GM13976 (cell line): Measurements from ENCODE around the gene KCTD11.
A peak's percentile ranks its signal among the peaks of the same experiment; 100 is the strongest.
"Not testable (repeated sequence)": the region's sequence is repeated elsewhere in the genome, so short reads cannot be mapped to it uniquely, and the experiment has no call there.

Experiments
- DNase-seq: peaks from one replicate; pipeline ENCODE4 v3.0.0; 2012; ENCODE audit warnings: low spot score
- in situ Hi-C: fragments of 300-500 bp; cut with MboI; formaldehyde crosslinking; loops from one replicate; pipeline ENCODE4 v1.12.0; 2022; ENCODE audit warnings: low sequenced_read_pairs, mixed read lengths, inconsistent platforms; ENCODE audit not compliant: unreplicated experiment
- TF ChIP-seq, protein P1 (sequence below): IDR thresholded peaks from 2 replicates; pipeline ENCODE4 v1.5.1; 2012; ENCODE audit warnings: borderline replicate concordance, mild to moderate bottlenecking; ENCODE audit not compliant: insufficient read depth; ENCODE audit errors: extremely low read depth, missing control alignments, control extremely low read depth

The KCTD11 gene

DNA sequence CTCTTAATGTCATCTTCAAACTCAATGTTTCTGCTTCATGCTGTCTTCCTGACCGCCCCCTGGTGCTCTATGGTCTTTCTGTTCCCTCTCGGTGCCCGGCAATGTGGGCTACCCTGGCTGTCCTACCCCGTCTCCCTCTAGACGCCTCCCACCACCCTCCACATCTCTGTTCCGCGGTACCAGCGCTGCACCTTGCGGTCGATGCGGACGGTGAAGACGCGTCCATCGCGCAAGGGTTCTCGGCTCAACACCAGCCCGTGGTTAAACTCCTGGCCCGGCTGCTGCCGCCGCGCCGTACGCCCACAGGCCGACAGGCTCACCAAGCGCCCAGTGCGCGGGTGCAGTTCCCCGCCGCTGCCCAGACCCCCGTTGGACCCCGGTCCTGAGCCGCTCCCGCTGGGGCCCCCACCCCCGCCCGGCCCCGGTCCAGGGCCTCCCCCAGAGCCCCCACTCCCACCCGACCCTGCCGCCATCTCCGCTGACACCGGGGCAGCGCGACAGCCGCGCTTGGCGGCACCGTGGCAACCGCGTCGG is 23.1 kb upstream of the KCTD11 start, which contains the start of gene NEURL4:
Gene NEURL4, minus strand, starts transcription at position 496 of the 534 bp plus-strand sequence. Its CDS starts 23 bp downstream, at position 473.
- DNase-seq: no peak
- in situ Hi-C loops: no loop called here
- TF ChIP-seq, protein P1, sequence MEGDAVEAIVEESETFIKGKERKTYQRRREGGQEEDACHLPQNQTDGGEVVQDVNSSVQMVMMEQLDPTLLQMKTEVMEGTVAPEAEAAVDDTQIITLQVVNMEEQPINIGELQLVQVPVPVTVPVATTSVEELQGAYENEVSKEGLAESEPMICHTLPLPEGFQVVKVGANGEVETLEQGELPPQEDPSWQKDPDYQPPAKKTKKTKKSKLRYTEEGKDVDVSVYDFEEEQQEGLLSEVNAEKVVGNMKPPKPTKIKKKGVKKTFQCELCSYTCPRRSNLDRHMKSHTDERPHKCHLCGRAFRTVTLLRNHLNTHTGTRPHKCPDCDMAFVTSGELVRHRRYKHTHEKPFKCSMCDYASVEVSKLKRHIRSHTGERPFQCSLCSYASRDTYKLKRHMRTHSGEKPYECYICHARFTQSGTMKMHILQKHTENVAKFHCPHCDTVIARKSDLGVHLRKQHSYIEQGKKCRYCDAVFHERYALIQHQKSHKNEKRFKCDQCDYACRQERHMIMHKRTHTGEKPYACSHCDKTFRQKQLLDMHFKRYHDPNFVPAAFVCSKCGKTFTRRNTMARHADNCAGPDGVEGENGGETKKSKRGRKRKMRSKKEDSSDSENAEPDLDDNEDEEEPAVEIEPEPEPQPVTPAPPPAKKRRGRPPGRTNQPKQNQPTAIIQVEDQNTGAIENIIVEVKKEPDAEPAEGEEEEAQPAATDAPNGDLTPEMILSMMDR: no peak

DNA sequence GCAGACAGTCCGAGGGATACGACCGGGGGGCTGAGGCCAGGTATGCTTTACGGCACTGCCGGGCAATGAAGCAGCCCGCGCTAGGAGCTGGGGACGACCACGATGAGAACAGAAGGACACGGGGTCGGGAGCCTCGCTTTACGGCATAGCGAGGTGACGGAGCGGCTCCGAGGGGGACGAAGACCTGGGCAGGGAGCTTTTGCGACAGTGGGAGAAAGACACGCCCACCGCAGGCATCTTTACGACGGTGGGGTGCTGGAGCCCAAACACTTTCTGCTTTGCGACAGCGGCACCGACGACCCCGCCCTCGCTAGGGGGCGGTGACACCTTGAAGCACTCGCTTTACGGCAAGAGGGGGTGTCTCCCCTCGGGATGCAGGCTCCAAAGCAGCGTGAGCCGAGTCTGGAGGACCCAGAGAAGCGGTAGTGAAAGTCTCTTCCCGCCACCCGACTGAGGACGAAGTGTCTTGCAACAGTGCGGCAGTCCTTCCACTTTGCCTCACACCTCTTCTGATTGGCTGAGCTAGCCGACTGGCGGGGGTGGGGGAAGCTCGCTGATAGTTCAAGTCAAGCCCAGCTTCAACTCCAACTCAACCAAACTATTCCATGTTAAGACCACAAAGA is 22.5 kb upstream of the KCTD11 start:
- in situ Hi-C loops: no loop called here
- TF ChIP-seq, protein P1: no peak
- DNase-seq: peak; percentile 96

DNA sequence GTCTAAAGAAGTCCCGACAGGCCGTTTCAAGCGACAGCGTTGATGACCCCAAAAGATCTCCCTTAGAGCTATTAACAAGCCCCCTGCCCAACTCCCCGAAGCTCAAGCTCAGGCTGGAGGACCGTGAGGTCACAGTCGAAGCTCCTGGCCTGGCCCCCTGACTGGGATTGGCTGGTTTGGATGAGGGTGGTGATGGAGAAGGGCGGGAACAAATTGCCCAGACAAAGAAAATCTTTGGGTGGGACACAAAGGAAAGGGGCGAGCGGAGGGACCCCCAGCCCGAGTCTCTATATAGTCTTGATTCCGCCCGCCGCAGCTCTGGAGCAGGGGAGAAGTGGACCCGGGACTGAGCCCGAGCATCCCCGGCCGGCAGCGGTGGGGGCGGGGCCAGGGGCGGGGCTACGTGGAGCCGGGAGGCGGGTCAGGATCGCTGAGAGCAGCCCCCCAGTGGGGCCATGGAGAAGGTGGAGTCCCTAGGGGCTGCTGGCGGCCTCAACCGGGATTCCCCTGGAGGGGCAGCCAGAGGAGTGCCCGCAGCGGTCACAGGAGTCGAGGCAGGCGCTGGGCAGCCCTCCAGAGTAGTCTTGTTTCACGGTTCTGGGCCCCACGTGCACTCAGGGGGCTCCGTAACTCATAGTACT is 21.8 kb upstream of the KCTD11 start:
- peak; percentile 91 for DNase-seq
- TF ChIP-seq, protein P1: no peak
- in situ Hi-C loops: no loop called here

DNA sequence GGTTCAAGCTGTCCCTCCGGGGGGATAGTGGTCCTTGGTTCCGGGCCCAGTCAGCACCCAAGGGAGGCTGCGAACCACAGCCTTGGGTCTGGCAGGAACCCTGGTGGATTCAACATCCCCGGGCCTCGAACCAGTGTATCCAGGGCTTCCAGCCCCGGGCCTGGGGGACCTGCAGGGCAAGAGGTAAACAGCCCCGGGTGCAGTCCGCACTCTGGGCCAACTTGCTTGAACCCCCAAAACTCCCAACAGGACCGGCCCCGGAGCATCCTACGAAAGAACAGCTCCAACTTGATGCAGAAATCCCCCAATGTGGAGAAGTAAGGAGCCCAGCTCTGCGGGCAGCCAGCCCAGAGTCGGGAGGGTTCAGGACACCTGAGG is 21.3 kb upstream of the KCTD11 start:
- DNase-seq: no peak
- in situ Hi-C loops: no loop called here
- TF ChIP-seq, protein P1: no peak

DNA sequence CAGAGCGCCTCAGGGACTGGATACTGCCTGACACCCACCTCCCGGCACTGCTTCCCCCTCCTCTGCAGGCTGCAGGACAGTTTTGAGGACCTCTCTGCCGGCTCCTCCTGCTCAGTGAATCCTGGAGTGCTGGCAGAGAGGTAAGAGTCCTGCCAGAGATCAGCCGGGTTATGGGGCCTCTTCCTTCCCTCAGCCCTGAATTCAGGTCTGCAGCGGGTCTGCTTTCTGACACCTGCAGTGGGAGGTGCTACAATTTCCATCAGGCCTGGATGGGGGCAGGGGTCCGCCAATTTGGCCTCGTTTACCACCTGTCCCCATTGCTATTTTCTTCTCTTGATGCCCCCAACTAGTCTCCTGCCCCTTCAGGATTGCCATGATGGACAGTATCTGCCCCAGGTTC is 19.9 kb upstream of the KCTD11 start:
- in situ Hi-C loops: no loop called here
- DNase-seq: no peak
- TF ChIP-seq, protein P1: no peak

DNA sequence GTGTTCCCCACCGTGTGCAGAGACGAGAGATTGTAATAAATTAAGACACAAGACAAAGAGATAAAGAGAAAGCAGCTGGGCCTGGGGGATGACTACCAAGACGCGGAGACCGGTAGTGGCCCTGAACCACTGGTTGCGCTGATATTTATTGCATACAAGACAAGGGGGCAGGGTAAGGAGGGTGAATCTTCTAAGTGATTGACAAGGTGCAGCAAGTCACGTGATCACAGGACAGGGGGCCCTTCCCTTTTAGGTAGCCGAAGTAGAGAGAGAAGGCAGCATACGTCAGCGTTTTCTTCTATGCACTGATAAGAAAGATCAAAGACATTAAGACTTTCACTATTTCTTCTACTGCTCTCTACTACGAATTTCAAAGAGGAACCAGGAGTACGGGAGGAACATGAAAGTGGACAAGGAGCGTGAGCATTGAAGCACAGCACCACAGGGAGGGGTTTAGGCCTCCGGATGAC is 19.3 kb upstream of the KCTD11 start:
- DNase-seq, in situ Hi-C loops: not testable (repeated sequence)

DNA sequence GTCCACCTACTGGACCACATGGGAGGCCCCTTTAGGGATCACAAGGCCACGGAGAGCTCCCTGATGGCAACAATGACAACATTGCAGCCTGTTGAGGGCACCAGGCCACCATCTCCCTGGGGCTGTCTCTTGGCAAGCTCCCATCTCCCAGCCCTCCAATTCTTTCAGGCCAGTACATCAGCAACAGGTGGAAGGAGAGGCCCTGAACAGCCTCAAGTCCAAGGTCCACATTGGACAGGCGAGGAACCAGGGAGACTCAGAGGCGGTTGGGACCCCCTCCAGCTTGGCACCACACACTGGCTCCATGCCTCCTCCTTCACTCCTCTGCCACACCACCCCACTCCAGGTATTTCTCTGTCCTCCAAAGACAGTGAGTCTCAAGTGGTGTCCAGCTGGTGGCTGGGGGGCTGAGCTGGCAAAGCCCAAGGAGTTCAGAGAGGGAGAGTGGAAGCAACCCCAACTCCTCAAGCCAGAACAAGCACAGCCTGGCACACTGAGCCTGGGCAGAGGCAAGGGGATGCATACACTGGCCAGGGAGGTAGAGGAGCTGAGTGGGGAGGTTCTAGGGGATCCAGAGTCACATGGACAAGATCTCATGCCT is 16.9 kb upstream of the KCTD11 start:
- no peak for DNase-seq
- TF ChIP-seq, protein P1: no peak
- in situ Hi-C loops: no loop called here

DNA sequence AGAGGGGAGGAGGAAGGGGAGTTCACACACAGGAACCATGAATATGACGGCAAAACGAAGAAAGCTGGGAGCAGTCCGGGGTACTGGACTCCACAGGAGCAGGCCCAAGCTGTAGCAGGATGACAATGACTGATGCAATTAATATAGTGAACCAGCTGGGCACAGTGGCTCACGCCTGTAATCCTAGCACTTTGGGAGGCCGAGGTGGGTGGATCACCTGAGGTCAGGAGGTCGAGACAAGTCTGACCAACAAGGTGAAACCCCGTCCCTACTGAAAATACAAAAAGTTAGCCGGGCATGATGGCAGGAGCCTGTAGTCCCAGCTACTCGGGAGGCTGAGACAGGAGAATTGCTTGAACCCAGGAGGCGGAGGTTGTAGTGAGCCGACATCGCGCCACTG is 16.2 kb upstream of the KCTD11 start:
- in situ Hi-C loops, DNase-seq: not testable (repeated sequence)
